ENCODE measurements around the gene HNRNPLL. TPM values are rescaled to one million over a fixed set of nuclear protein-coding genes. Genes with fewer than 3 reads are reported as not detected.
"Not testable (repeated sequence)": the region's sequence is repeated elsewhere in the genome, so short reads cannot be mapped to it uniquely, and the experiment has no call there.

The HNRNPLL gene
- 48.9 TPM for polyA plus RNA-seq (2013, experiment 1 of 2)
- polyA plus RNA-seq (2013, experiment 2 of 2), result 53.6 TPM

GRCh38 chr2:38602732-38603401 lies at the start of gene HNRNPLL:
Gene HNRNPLL (minus strand): TSS chr2:38602928. CDS start chr2:38602626, 302 bp downstream.
- H3K4me3 ChIP-seq (ENCODE audit: low read length), result peak within 1 kb of the TSS; percentile 77
- H3K36me3 ChIP-seq (ENCODE audit: insufficient read depth, low read length), result no peaks in the 10 kb centered on the region; the same call in 1 of the 2 replicates
- H3K27ac ChIP-seq (ENCODE audit: low read depth, low read length), result peak within 1 kb of the TSS; percentile 98
- WGBS, result under 1% methylated on average over 75 of the region's 75 CpGs
- H3K9ac ChIP-seq (ENCODE audit: low read depth, low read length), result peak within 1 kb of the TSS; percentile 95
- H3K9me3 ChIP-seq (ENCODE audit: insufficient read depth, low read depth, low read length), result no peaks in the 10 kb centered on the region
- no peaks in the 10 kb centered on the region for H3K27me3 ChIP-seq (ENCODE audit: insufficient read depth, low read length)
- H3K4me1 ChIP-seq (ENCODE audit: insufficient read depth, low read length), result peaks cover 30% of the 10 kb centered on the region

GRCh38 chr2:38650717-38651116 lies 48.0 kb upstream of the HNRNPLL start:
- 96% methylated on average over 2 of the region's 2 CpGs for WGBS
- H3K4me3 ChIP-seq (ENCODE audit: low read length), result no peak overlapping the region
- H3K9me3 ChIP-seq (ENCODE audit: insufficient read depth, low read depth, low read length), result no peaks in the 10 kb centered on the region
- no peak overlapping the region for H3K27ac ChIP-seq (ENCODE audit: low read depth, low read length)
- H3K9ac ChIP-seq (ENCODE audit: low read depth, low read length), result no peak overlapping the region
- H3K36me3 ChIP-seq (ENCODE audit: insufficient read depth, low read length), result no peaks in the 10 kb centered on the region
- H3K4me1 ChIP-seq (ENCODE audit: insufficient read depth, low read length), result no peaks in the 10 kb centered on the region
- H3K27me3 ChIP-seq (ENCODE audit: insufficient read depth, low read length), result no peaks in the 10 kb centered on the region

GRCh38 chr2:38650012-38650411 lies 47.3 kb upstream of the HNRNPLL start:
- Histone ChIP-seq H3K9me3 (ENCODE audit: insufficient read depth, low read depth, low read length) (no peaks in the 10 kb centered on the region), H3K27ac (ENCODE audit: low read depth, low read length) (no peak overlapping the region), H3K9ac (ENCODE audit: low read depth, low read length) (no peak overlapping the region), H3K4me3 (ENCODE audit: low read length) (no peak overlapping the region), H3K36me3 (ENCODE audit: insufficient read depth, low read length) (no peaks in the 10 kb centered on the region), H3K27me3 (ENCODE audit: insufficient read depth, low read length) (no peaks in the 10 kb centered on the region), H3K4me1 (ENCODE audit: insufficient read depth, low read length) (no peaks in the 10 kb centered on the region)
- 91% methylated on average over 6 of the region's 6 CpGs for WGBS

- Histone ChIP-seq H3K4me3 (ENCODE audit: low read length) (no peak overlapping the region), H3K27me3 (ENCODE audit: insufficient read depth, low read length) (no peaks in the 10 kb centered on the region), H3K4me1 (ENCODE audit: insufficient read depth, low read length) (no peaks in the 10 kb centered on the region), H3K27ac (ENCODE audit: low read depth, low read length) (no peak overlapping the region), H3K9ac (ENCODE audit: low read depth, low read length) (no peak overlapping the region), H3K9me3 (ENCODE audit: insufficient read depth, low read depth, low read length) (no peaks in the 10 kb centered on the region), H3K36me3 (ENCODE audit: insufficient read depth, low read length) (no peaks in the 10 kb centered on the region)
- WGBS, result 95% methylated on average over 12 of the region's 12 CpGs
Observed at GRCh38 chr2:38649176-38649728, 46.5 kb upstream of the HNRNPLL start.

- no peaks in the 10 kb centered on the region for H3K27me3 ChIP-seq (ENCODE audit: insufficient read depth, low read length)
- peaks cover 8% of the 10 kb centered on the region for H3K9me3 ChIP-seq (ENCODE audit: insufficient read depth, low read depth, low read length)
- 93% methylated on average over 7 of the region's 7 CpGs for WGBS
- no peak overlapping the region for H3K27ac ChIP-seq (ENCODE audit: low read depth, low read length)
- no peak overlapping the region for H3K9ac ChIP-seq (ENCODE audit: low read depth, low read length)
- H3K4me3 ChIP-seq (ENCODE audit: low read length), result no peak overlapping the region
- no peaks in the 10 kb centered on the region for H3K36me3 ChIP-seq (ENCODE audit: insufficient read depth, low read length)
- H3K4me1 ChIP-seq (ENCODE audit: insufficient read depth, low read length), result no peaks in the 10 kb centered on the region
Observed at GRCh38 chr2:38648107-38648761, 45.5 kb upstream of the HNRNPLL start.

- not testable (repeated sequence) for H3K36me3 ChIP-seq (ENCODE audit: insufficient read depth, low read length); H3K4me1 ChIP-seq (ENCODE audit: insufficient read depth, low read length); H3K9ac ChIP-seq (ENCODE audit: low read depth, low read length); H3K4me3 ChIP-seq (ENCODE audit: low read length); H3K27ac ChIP-seq (ENCODE audit: low read depth, low read length); H3K27me3 ChIP-seq (ENCODE audit: insufficient read depth, low read length)
- peaks cover 13% of the 10 kb centered on the region for H3K9me3 ChIP-seq (ENCODE audit: insufficient read depth, low read depth, low read length)
- 93% methylated on average over 15 of the region's 16 CpGs for WGBS
Observed at GRCh38 chr2:38643683-38644511, 41.2 kb upstream of the HNRNPLL start.

GRCh38 chr2:38643021-38643671 lies 40.4 kb upstream of the HNRNPLL start:
- Histone ChIP-seq H3K9ac (ENCODE audit: low read depth, low read length) (no peak overlapping the region), H3K4me1 (ENCODE audit: insufficient read depth, low read length) (no peaks in the 10 kb centered on the region), H3K9me3 (ENCODE audit: insufficient read depth, low read depth, low read length) (peaks cover 13% of the 10 kb centered on the region), H3K27me3 (ENCODE audit: insufficient read depth, low read length) (no peaks in the 10 kb centered on the region), H3K27ac (ENCODE audit: low read depth, low read length) (no peak overlapping the region), H3K36me3 (ENCODE audit: insufficient read depth, low read length) (no peaks in the 10 kb centered on the region), H3K4me3 (ENCODE audit: low read length) (no peak overlapping the region)
- WGBS, result 94% methylated on average over 45 of the region's 45 CpGs

GRCh38 chr2:38642373-38643017 lies 39.8 kb upstream of the HNRNPLL start:
- 96% methylated on average over 14 of the region's 14 CpGs for WGBS
- not testable (repeated sequence) for H3K27me3 ChIP-seq (ENCODE audit: insufficient read depth, low read length); H3K4me3 ChIP-seq (ENCODE audit: low read length); H3K4me1 ChIP-seq (ENCODE audit: insufficient read depth, low read length); H3K9ac ChIP-seq (ENCODE audit: low read depth, low read length); H3K36me3 ChIP-seq (ENCODE audit: insufficient read depth, low read length); H3K27ac ChIP-seq (ENCODE audit: low read depth, low read length)
- H3K9me3 ChIP-seq (ENCODE audit: insufficient read depth, low read depth, low read length), result peaks cover 13% of the 10 kb centered on the region

GRCh38 chr2:38636069-38636468 lies 33.3 kb upstream of the HNRNPLL start:
- Histone ChIP-seq H3K4me3 (ENCODE audit: low read length) (no peak overlapping the region), H3K27ac (ENCODE audit: low read depth, low read length) (no peak overlapping the region), H3K36me3 (ENCODE audit: insufficient read depth, low read length) (no peaks in the 10 kb centered on the region)

GRCh38 chr2:38635139-38635538 lies 32.4 kb upstream of the HNRNPLL start:
- Histone ChIP-seq H3K4me3 (ENCODE audit: low read length) (no peak overlapping the region), H3K9me3 (ENCODE audit: insufficient read depth, low read depth, low read length) (no peaks in the 10 kb centered on the region), H3K36me3 (ENCODE audit: insufficient read depth, low read length) (no peaks in the 10 kb centered on the region), H3K27me3 (ENCODE audit: insufficient read depth, low read length) (no peaks in the 10 kb centered on the region), H3K9ac (ENCODE audit: low read depth, low read length) (no peak overlapping the region), H3K27ac (ENCODE audit: low read depth, low read length) (no peak overlapping the region), H3K4me1 (ENCODE audit: insufficient read depth, low read length) (no peaks in the 10 kb centered on the region)
- WGBS, result 92% methylated on average over 4 of the region's 4 CpGs

More at GRCh38 chr2:38636069-38636468, 33.3 kb upstream of the HNRNPLL start:
- no peaks in the 10 kb centered on the region for H3K4me1 ChIP-seq (ENCODE audit: insufficient read depth, low read length)
- no peaks in the 10 kb centered on the region for H3K27me3 ChIP-seq (ENCODE audit: insufficient read depth, low read length)
- H3K9ac ChIP-seq (ENCODE audit: low read depth, low read length), result no peak overlapping the region
- H3K9me3 ChIP-seq (ENCODE audit: insufficient read depth, low read depth, low read length), result no peaks in the 10 kb centered on the region
- WGBS, result 89% methylated on average over 3 of the region's 4 CpGs
